Neural progenitor cell (in vitro differentiated cells): Measurements from ENCODE around the gene NUP62. TPM values are rescaled to one million over a fixed set of nuclear protein-coding genes. Genes with fewer than 3 reads are reported as not detected.
A peak's percentile ranks its signal among the peaks of the same experiment; 100 is the strongest.

Source experiments
- DNase-seq: peaks from one replicate; pipeline ENCODE4 v3.0.0-alpha.2; 2016; ENCODE audit warnings: low spot score
- H2AFZ ChIP-seq: fragments of 200-600 bp; sonication (generic); replicated peaks from 2 replicates; pipeline ENCODE4 v1.6.1; 2016; ENCODE audit warnings: antibody characterized with exemption
- H3F3A ChIP-seq: fragments of 200-600 bp; sonication (generic); 2 replicates; pipeline ENCODE4 v1.6.1; 2016; ENCODE audit warnings: antibody characterized with exemption, low read depth
- H3K27ac ChIP-seq: fragments of 200-600 bp; sonication (generic); 2 replicates; pipeline ENCODE4 v1.5.1; 2016; ENCODE audit warnings: mild to moderate bottlenecking
- H3K27me3 ChIP-seq: fragments of 200-600 bp; sonication (generic); 2 replicates; pipeline ENCODE4 v1.6.1; 2016; ENCODE audit warnings: mild to moderate bottlenecking, moderate library complexity
- H3K36me3 ChIP-seq: fragments of 200-600 bp; sonication (generic); 2 replicates; pipeline ENCODE4 v1.5.1; 2016
- H3K4me1 ChIP-seq: fragments of 200-600 bp; sonication (generic); 2 replicates; pipeline ENCODE4 v1.6.1; 2016; ENCODE audit warnings: mixed run types
- H3K4me2 ChIP-seq: fragments of 200-600 bp; sonication (generic); 2 replicates; pipeline ENCODE4 v1.6.1; 2016
- H3K4me3 ChIP-seq: fragments of 200-600 bp; sonication (generic); 2 replicates; pipeline ENCODE4 v1.5.1; 2016
- H3K79me2 ChIP-seq: fragments of 200-600 bp; sonication (generic); 2 replicates; pipeline ENCODE4 v1.6.1; 2016; ENCODE audit warnings: low read depth
- H3K9ac ChIP-seq: fragments of 200-600 bp; sonication (generic); 2 replicates; pipeline ENCODE4 v1.6.1; 2016
- H3K9me3 ChIP-seq: fragments of 200-600 bp; sonication (generic); 2 replicates; pipeline ENCODE4 v1.5.1; 2016; ENCODE audit warnings: low read depth
- H4K20me1 ChIP-seq: fragments of 200-600 bp; sonication (generic); 2 replicates; pipeline ENCODE4 v1.6.1; 2016; ENCODE audit warnings: low read depth
- H3K27ac Mint-ChIP-seq: 3 replicates; pipeline ENCODE4 v1.8.0; 2021; ENCODE audit warnings: mixed read lengths
- H3K27me3 Mint-ChIP-seq: 2 replicates; pipeline ENCODE4 v1.8.0; 2022; ENCODE audit warnings: low read depth, mild to moderate bottlenecking, inconsistent platforms, moderate library complexity, mixed read lengths; ENCODE audit not compliant: insufficient read depth
- H3K36me3 Mint-ChIP-seq: 3 replicates; pipeline ENCODE4 v1.8.0; 2021; ENCODE audit warnings: mixed read lengths
- H3K4me1 Mint-ChIP-seq: 3 replicates; pipeline ENCODE4 v1.8.0; 2021; ENCODE audit warnings: mixed read lengths
- H3K4me3 Mint-ChIP-seq: 3 replicates; pipeline ENCODE4 v1.8.0; 2021; ENCODE audit warnings: mild to moderate bottlenecking, moderate library complexity, mixed read lengths
- H3K9me3 Mint-ChIP-seq: 3 replicates; pipeline ENCODE4 v1.8.0; 2020; ENCODE audit warnings: mixed read lengths
- CTCF ChIP-seq: fragments of 200-600 bp; sonication (generic); IDR thresholded peaks from 2 replicates; pipeline ENCODE4 v1.5.1; 2017; ENCODE audit warnings: antibody characterized with exemption, mild to moderate bottlenecking
- EZH2 ChIP-seq: fragments of 200-600 bp; sonication (generic); IDR thresholded peaks from 2 replicates; pipeline ENCODE4 v1.6.1; 2017; ENCODE audit warnings: antibody characterized with exemption, mild to moderate bottlenecking, moderate library complexity
- EZH2phosphoT487 ChIP-seq: fragments of 200-600 bp; sonication (generic); IDR thresholded peaks from 2 replicates; pipeline ENCODE4 v1.6.1; 2017; ENCODE audit warnings: antibody characterized with exemption
- total RNA-seq: library from RNA; depleted of rRNA; stranded (reverse); fragments of >200 nt; gene quantifications from 2 replicates; pipeline ENCODE4 v1.2.3, GENCODE V29; 2015; ENCODE audit warnings: low replicate concordance

Gene NUP62
- total RNA-seq, 1 donor from 2014 or later = 48.2 TPM

GRCh38 chr19:49952479-49952836 lies 23.2 kb upstream of the NUP62 start:
- H3K4me2 ChIP-seq = no peak overlapping the region
- no peak for DNase-seq
- no peaks in the 10 kb centered on the region for H3K36me3 ChIP-seq
- TF ChIP-seq CTCF (no peak), EZH2phosphoT487 (no peak), EZH2 (no peak)
- no peaks in the 10 kb centered on the region for H3K4me1 ChIP-seq
- Mint-ChIP-seq H3K36me3 (no peaks in the 10 kb centered on the region), H3K27ac (no peak overlapping the region), H3K4me3 (no peak overlapping the region), H3K27me3 (peaks cover 3% of the 10 kb centered on the region), H3K4me1 (peaks cover 26% of the 10 kb centered on the region), H3K9me3 (no peaks in the 10 kb centered on the region)
- H3K9me3 ChIP-seq = no peaks in the 10 kb centered on the region
- no peak overlapping the region for H3K4me3 ChIP-seq
- no peaks in the 10 kb centered on the region for H3F3A ChIP-seq
- no peak overlapping the region for H2AFZ ChIP-seq
- no peak overlapping the region for H3K9ac ChIP-seq
- H3K27me3 ChIP-seq = no peaks in the 10 kb centered on the region
- no peaks in the 10 kb centered on the region for H3K79me2 ChIP-seq
- H4K20me1 ChIP-seq = no peaks in the 10 kb centered on the region
- H3K27ac ChIP-seq = no peak overlapping the region

- H3K4me3 Mint-ChIP-seq = no peak overlapping the region
- no peak overlapping the region for H2AFZ ChIP-seq
- no peaks in the 10 kb centered on the region for H4K20me1 ChIP-seq
- no peaks in the 10 kb centered on the region for H3K4me1 ChIP-seq
- H3K4me1 Mint-ChIP-seq = peaks cover 26% of the 10 kb centered on the region
- no peaks in the 10 kb centered on the region for H3K79me2 ChIP-seq
- H3K9ac ChIP-seq = no peak overlapping the region
- no peak for TF ChIP-seq CTCF
- TF ChIP-seq EZH2 = no peak
- no peak for TF ChIP-seq EZH2phosphoT487
- no peaks in the 10 kb centered on the region for H3K36me3 ChIP-seq
- no peak for DNase-seq
- H3K9me3 Mint-ChIP-seq = no peaks in the 10 kb centered on the region
- H3K9me3 ChIP-seq = no peaks in the 10 kb centered on the region
- H3K36me3 Mint-ChIP-seq = no peaks in the 10 kb centered on the region
- H3K27me3 Mint-ChIP-seq = peaks cover 3% of the 10 kb centered on the region
- no peak overlapping the region for H3K27ac Mint-ChIP-seq
- no peak overlapping the region for H3K27ac ChIP-seq
- H3K4me3 ChIP-seq = no peak overlapping the region
- H3F3A ChIP-seq = no peaks in the 10 kb centered on the region
- no peak overlapping the region for H3K4me2 ChIP-seq
- H3K27me3 ChIP-seq = no peaks in the 10 kb centered on the region
Observed at GRCh38 chr19:49951806-49952478, 22.6 kb upstream of the NUP62 start.

- Histone ChIP-seq H3K36me3 (no peaks in the 10 kb centered on the region), H2AFZ (no peak overlapping the region), H3K4me3 (no peak overlapping the region), H3F3A (no peaks in the 10 kb centered on the region), H3K4me2 (no peak overlapping the region), H3K27me3 (no peaks in the 10 kb centered on the region), H3K9ac (no peak overlapping the region), H4K20me1 (no peaks in the 10 kb centered on the region), H3K79me2 (no peaks in the 10 kb centered on the region), H3K9me3 (no peaks in the 10 kb centered on the region), H3K27ac (no peak overlapping the region), H3K4me1 (no peaks in the 10 kb centered on the region)
- no peak for TF ChIP-seq EZH2phosphoT487
- TF ChIP-seq EZH2 = no peak
- TF ChIP-seq CTCF = no peak
- Mint-ChIP-seq H3K9me3 (no peaks in the 10 kb centered on the region), H3K36me3 (no peaks in the 10 kb centered on the region), H3K27ac (peak overlapping the region; percentile 51), H3K4me1 (peaks cover 26% of the 10 kb centered on the region), H3K4me3 (no peak overlapping the region), H3K27me3 (peaks cover 3% of the 10 kb centered on the region)
- no peak for DNase-seq
Observed at GRCh38 chr19:49950956-49951526, 21.7 kb upstream of the NUP62 start.
